H1 (cell line): Measurements from ENCODE around the gene RAB11B. TPM values are rescaled to one million over a fixed set of nuclear protein-coding genes. Genes with fewer than 3 reads are reported as not detected.

Experiments used
- KDM5A ChIP-seq: fragments of 200-600 bp; IDR thresholded peaks from 2 replicates; pipeline ENCODE4 v1.7.1; 2012; ENCODE audit warnings: mild to moderate bottlenecking, low read length, inconsistent platforms, mixed read lengths
- NRF1 ChIP-seq: IDR thresholded peaks from 2 replicates; pipeline ENCODE4 v1.6.1; 2011; ENCODE audit warnings: mild to moderate bottlenecking, low read depth, low read length, improper control_type of control experiment
- polyA plus RNA-seq, 7 experiments: library from polyadenylated mRNA; depleted of rRNA in 3 of 7; stranded (reverse) in 5 of 7; unstranded in 2 of 7; fragments of >200 nt in 5 of 7; fragments of 200-250 nt in 2 of 7; gene quantifications; 1 replicate in 5 of 7; 2 replicates in 1 of 7; 4 replicates in 1 of 7; pipeline versions ENCODE4 v1.2.1 to v1.2.3, GENCODE V29; 2011 to 2013; ENCODE audit warnings: missing spikeins in 2 of 7, mixed read lengths in 2 of 7
- total RNA-seq: library from RNA; stranded (reverse); fragmentation: NEBNext Ultra II Directional; extraction: Animal tissue kit (Norgen Biotek cat#: 25700); gene quantifications from 2 replicates; pipeline ENCODE4 v1.2.1, GENCODE V29; 2021

Gene RAB11B
- total and polyA plus RNA-seq, 2 of the 8 experiments (the other 6 are each of a cell fraction or from before 2014, with no cell fraction given) = 50.2 to 85.8 TPM

GRCh38 chr19:8386990-8387389, 3.2 kb upstream of the RAB11B start (continued):
- no peak for TF ChIP-seq KDM5A
- TF ChIP-seq NRF1 = no peak
